Measurements from ENCODE around the gene BACE2. TPM values are rescaled to one million over a fixed set of nuclear protein-coding genes. Genes with fewer than 3 reads are reported as not detected.
"Not testable (repeated sequence)": the region's sequence is repeated elsewhere in the genome, so short reads cannot be mapped to it uniquely, and the experiment has no call there.

The BACE2 gene
- total RNA-seq, 2 donors from 2014 or later: 71.9 to 129 TPM

GRCh38 chr21:41186755-41187536 lies 19.0 kb downstream of the BACE2 start:
- H3K9me3 ChIP-seq: no peaks in the 10 kb centered on the region
- H3K4me1 ChIP-seq (ENCODE audit: control insufficient read depth in 1 of 2, low read depth in 2 of 2): peaks cover 4 to 56% of the 10 kb centered on the region in 2 donors
- no peaks in the 10 kb centered on the region for H3K27me3 ChIP-seq (replicated peaks; ENCODE audit: insufficient read depth)
- no peaks in the 10 kb centered on the region for H3K36me3 ChIP-seq
- DNase-seq (ENCODE audit: low spot score): no peak
- H3K4me3 ChIP-seq: no peak overlapping the region
- no peak for TF ChIP-seq CTCF (IDR thresholded peaks at IDR 0.05)
- no peak for ATAC-seq (ENCODE audit: insufficient number of reproducible peaks, low FRiP score, low read depth)
- H3K27ac ChIP-seq: no peak overlapping the region

- TF ChIP-seq CTCF (IDR thresholded peaks at IDR 0.05): no peak
- DNase-seq (ENCODE audit: low spot score): no peak
- Histone ChIP-seq H3K4me1 (ENCODE audit: control insufficient read depth in 1 of 2, low read depth in 2 of 2) (peaks cover 4 to 57% of the 10 kb centered on the region in 2 donors), H3K36me3 (no peaks in the 10 kb centered on the region), H3K4me3 (no peak overlapping the region), H3K27ac (no peak overlapping the region), H3K9me3 (no peaks in the 10 kb centered on the region), H3K27me3 (replicated peaks; ENCODE audit: insufficient read depth) (no peaks in the 10 kb centered on the region)
- ATAC-seq (ENCODE audit: insufficient number of reproducible peaks, low FRiP score, low read depth): no peak
These were observed 19.6 kb downstream of the BACE2 start for GRCh38 chr21:41187537-41188025.

- Histone ChIP-seq H3K27ac (no peak overlapping the region), H3K9me3 (no peaks in the 10 kb centered on the region), H3K4me3 (no peak overlapping the region), H3K4me1 (ENCODE audit: control insufficient read depth in 1 of 2, low read depth in 2 of 2) (peaks cover 4 to 57% of the 10 kb centered on the region in 2 donors), H3K27me3 (replicated peaks; ENCODE audit: insufficient read depth) (no peaks in the 10 kb centered on the region), H3K36me3 (no peaks in the 10 kb centered on the region)
- TF ChIP-seq CTCF (IDR thresholded peaks at IDR 0.05): no peak
- ATAC-seq (ENCODE audit: insufficient number of reproducible peaks, low FRiP score, low read depth): no peak
- no peak for DNase-seq (ENCODE audit: low spot score)
These were observed 20.7 kb downstream of the BACE2 start for GRCh38 chr21:41188486-41189149.

GRCh38 chr21:41189150-41189745 lies 21.3 kb downstream of the BACE2 start:
- ATAC-seq (ENCODE audit: insufficient number of reproducible peaks, low FRiP score, low read depth): no peak
- no peaks in the 10 kb centered on the region for H3K27me3 ChIP-seq (replicated peaks; ENCODE audit: insufficient read depth)
- H3K4me3 ChIP-seq: no peak overlapping the region
- H3K9me3 ChIP-seq: no peaks in the 10 kb centered on the region
- no peaks in the 10 kb centered on the region for H3K36me3 ChIP-seq
- TF ChIP-seq CTCF (IDR thresholded peaks at IDR 0.05): no peak
- H3K4me1 ChIP-seq (ENCODE audit: control insufficient read depth in 1 of 2, low read depth in 2 of 2): peaks cover 4 to 53% of the 10 kb centered on the region in 2 donors
- no peak for DNase-seq (ENCODE audit: low spot score)
- H3K27ac ChIP-seq: no peak overlapping the region

- not testable (repeated sequence) for DNase-seq (ENCODE audit: low spot score); H3K36me3 ChIP-seq; H3K9me3 ChIP-seq; H3K4me3 ChIP-seq; H3K27ac ChIP-seq; ATAC-seq (ENCODE audit: insufficient number of reproducible peaks, low FRiP score, low read depth); H3K27me3 ChIP-seq (replicated peaks; ENCODE audit: insufficient read depth)
- peaks cover 0 to 35% of the 10 kb centered on the region in 2 donors for H3K4me1 ChIP-seq (ENCODE audit: control insufficient read depth in 1 of 2, low read depth in 2 of 2)
These were observed 24.6 kb downstream of the BACE2 start for GRCh38 chr21:41192552-41192951.
